DOHH2 (cell line): ENCODE measurements around the gene ZNF354C.

Experiments
- H3F3A ChIP-seq: fragments of 200-600 bp; sonication (generic), shearing (Covaris generic); 2 replicates; pipeline ENCODE4 v1.6.0; 2016; ENCODE audit warnings: antibody characterized with exemption, mild to moderate bottlenecking; ENCODE audit not compliant: control insufficient read depth, insufficient read depth
- H3K27ac ChIP-seq: fragments of 200-600 bp; sonication (generic); 2 replicates; pipeline ENCODE4 v1.5.1; 2014; ENCODE audit warnings: low read depth, mild to moderate bottlenecking, low read length, moderate library complexity
- H3K27me3 ChIP-seq: fragments of 200-600 bp; sonication (generic); 2 replicates; pipeline ENCODE4 v1.6.1; 2014; ENCODE audit warnings: mild to moderate bottlenecking, low read length, mixed read lengths; ENCODE audit not compliant: control insufficient read depth
- H3K36me3 ChIP-seq: fragments of 200-600 bp; sonication (generic); 2 replicates; pipeline ENCODE4 v1.6.1; 2014; ENCODE audit warnings: mild to moderate bottlenecking, low read length, moderate library complexity, mixed read lengths; ENCODE audit not compliant: control insufficient read depth
- H3K4me1 ChIP-seq: fragments of 200-600 bp; sonication (generic); 2 replicates; pipeline ENCODE4 v1.6.1; 2014; ENCODE audit warnings: mild to moderate bottlenecking, low read length, mixed read lengths; ENCODE audit not compliant: control insufficient read depth
- H3K4me2 ChIP-seq: fragments of 200-600 bp; sonication (generic); 2 replicates; pipeline ENCODE4 v1.6.0; 2014; ENCODE audit warnings: mild to moderate bottlenecking, low read length, moderate library complexity
- H3K4me3 ChIP-seq: fragments of 200-600 bp; sonication (generic); 2 replicates; pipeline ENCODE4 v1.5.1; 2014; ENCODE audit warnings: mild to moderate bottlenecking, low read length, mixed read lengths
- H3K79me2 ChIP-seq: fragments of 200-600 bp; sonication (generic); 2 replicates; pipeline ENCODE4 v1.6.1; 2014; ENCODE audit warnings: mild to moderate bottlenecking, low read length, mixed read lengths; ENCODE audit not compliant: control insufficient read depth
- H3K9me2 ChIP-seq: fragments of 200-600 bp; sonication (generic); replicated peaks from 2 replicates; pipeline ENCODE4 v1.6.1; 2014; ENCODE audit warnings: mild to moderate bottlenecking, low read length, mixed read lengths; ENCODE audit not compliant: control insufficient read depth
- H3K9me3 ChIP-seq: fragments of 200-600 bp; sonication (generic); 2 replicates; pipeline ENCODE4 v1.6.1; 2014; ENCODE audit warnings: antibody characterized with exemption, low read length, mixed read lengths; ENCODE audit not compliant: control insufficient read depth, insufficient read depth
- H4K20me1 ChIP-seq: fragments of 200-600 bp; sonication (generic); 2 replicates; pipeline ENCODE4 v1.6.0; 2014; ENCODE audit warnings: low read depth, mild to moderate bottlenecking, antibody characterized with exemption, low read length, moderate library complexity; ENCODE audit not compliant: control insufficient read depth, insufficient read depth
- CTCF ChIP-seq: fragments of 200-600 bp; sonication (generic); IDR thresholded peaks from one replicate; pipeline ENCODE4 v1.5.1; 2014; ENCODE audit warnings: antibody characterized with exemption, mild to moderate bottlenecking, low read depth, low read length; ENCODE audit not compliant: poor library complexity, severe bottlenecking
- EZH2phosphoT487 ChIP-seq: fragments of 200-600 bp; sonication (generic); IDR thresholded peaks from 2 replicates; pipeline ENCODE4 v1.6.1; 2017; ENCODE audit warnings: borderline replicate concordance, mild to moderate bottlenecking, antibody characterized with exemption, low read length, moderate library complexity, mixed read lengths

ZNF354C gene

GRCh38 chr5:179044765-179045164 lies 15.4 kb upstream of the ZNF354C start:
- H3K9me3 ChIP-seq, result peaks cover 5% of the 10 kb centered on the region; the same call in 1 of the 2 replicates
- no peaks in the 10 kb centered on the region for H3K27me3 ChIP-seq
- no peaks in the 10 kb centered on the region for H3K9me2 ChIP-seq
- no peaks in the 10 kb centered on the region for H3K79me2 ChIP-seq
- H3K4me2 ChIP-seq, result no peak overlapping the region
- TF ChIP-seq CTCF, result no peak
- no peak for TF ChIP-seq EZH2phosphoT487
- H4K20me1 ChIP-seq, result no peaks in the 10 kb centered on the region
- H3K4me3 ChIP-seq, result no peak overlapping the region
- no peaks in the 10 kb centered on the region for H3K36me3 ChIP-seq
- no peaks in the 10 kb centered on the region for H3F3A ChIP-seq
- H3K4me1 ChIP-seq, result no peaks in the 10 kb centered on the region
- no peak overlapping the region for H3K27ac ChIP-seq

GRCh38 chr5:179051784-179052183 lies 8.4 kb upstream of the ZNF354C start:
- no peak overlapping the region for H3K27ac ChIP-seq
- H3K79me2 ChIP-seq, result no peaks in the 10 kb centered on the region
- H3F3A ChIP-seq, result no peaks in the 10 kb centered on the region
- H3K36me3 ChIP-seq, result no peaks in the 10 kb centered on the region
- H3K9me3 ChIP-seq, result peaks cover 5% of the 10 kb centered on the region; the same call in 1 of the 2 replicates
- no peak overlapping the region for H3K4me2 ChIP-seq
- H4K20me1 ChIP-seq, result no peaks in the 10 kb centered on the region
- TF ChIP-seq CTCF (no peak), EZH2phosphoT487 (no peak)
- H3K4me1 ChIP-seq, result no peaks in the 10 kb centered on the region
- H3K4me3 ChIP-seq, result no peak overlapping the region
- no peaks in the 10 kb centered on the region for H3K27me3 ChIP-seq
- no peaks in the 10 kb centered on the region for H3K9me2 ChIP-seq

- H3K9me2 ChIP-seq, result no peaks in the 10 kb centered on the region
- H3K4me3 ChIP-seq, result no peak overlapping the region
- H3K9me3 ChIP-seq, result peaks cover under 1% of the 10 kb centered on the region; the same call in 1 of the 2 replicates
- no peak for TF ChIP-seq EZH2phosphoT487
- no peak for TF ChIP-seq CTCF
- no peaks in the 10 kb centered on the region for H3F3A ChIP-seq
- no peak overlapping the region for H3K27ac ChIP-seq
- no peak overlapping the region for H3K4me2 ChIP-seq
- H4K20me1 ChIP-seq, result no peaks in the 10 kb centered on the region
- H3K36me3 ChIP-seq, result no peaks in the 10 kb centered on the region
- no peaks in the 10 kb centered on the region for H3K4me1 ChIP-seq
- no peaks in the 10 kb centered on the region for H3K79me2 ChIP-seq
- no peaks in the 10 kb centered on the region for H3K27me3 ChIP-seq
These were observed 6.0 kb upstream of the ZNF354C start for GRCh38 chr5:179054036-179054785.
